ENCODE results near the gene ARHGEF2. TPM values are rescaled to one million over a fixed set of nuclear protein-coding genes. Genes with fewer than 3 reads are reported as not detected.
A peak's percentile ranks its signal among the peaks of the same experiment; 100 is the strongest.

Gene ARHGEF2
- total and polyA plus RNA-seq, 9 of the 15 experiments (the other 6 are each of a cell fraction or from before 2014, with no cell fraction given): 7.1 to 162 (median 62.2) TPM

DNA sequence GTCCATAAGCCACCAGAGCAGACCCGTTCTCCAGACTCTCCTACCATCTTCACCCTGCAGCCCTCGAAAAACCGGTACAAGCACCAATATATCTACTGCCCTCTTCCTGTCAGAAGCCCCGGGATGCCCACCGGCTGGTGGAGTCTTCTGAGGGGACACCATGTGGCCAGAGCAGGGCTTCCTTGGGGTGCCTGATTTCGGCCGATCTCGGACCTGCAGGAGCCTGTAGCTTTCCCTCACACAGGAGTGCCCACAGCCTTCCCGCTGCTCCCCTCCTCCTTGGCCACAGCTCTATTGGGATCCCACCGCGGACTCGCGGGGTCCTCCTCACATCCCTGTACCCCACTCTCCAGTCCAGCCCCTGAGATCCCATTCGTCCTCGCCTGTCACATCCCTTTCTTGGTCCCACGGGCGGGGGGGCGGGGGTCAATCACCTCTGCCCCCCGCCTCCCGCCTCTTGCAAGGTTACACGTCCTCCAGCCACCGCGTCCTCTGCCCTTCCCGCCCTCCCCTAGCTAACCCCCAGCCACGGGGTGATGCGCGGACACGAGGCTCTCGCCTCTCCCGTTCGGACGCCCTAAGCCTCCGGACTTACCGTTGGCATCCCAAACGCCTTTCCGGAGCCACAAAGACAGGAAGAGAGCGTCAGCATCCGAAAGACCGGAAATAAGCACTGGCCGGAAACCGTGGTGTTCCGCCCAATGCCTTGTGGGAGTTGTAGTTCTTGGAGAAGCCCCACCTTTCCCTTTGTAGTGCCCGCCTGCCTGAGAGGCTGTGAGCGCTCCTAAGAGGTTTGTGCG, 42.1 kb upstream of the ARHGEF2 start, which contains the start of gene SSR2 (continued):
- no peak for TF ChIP-seq TSHZ1 (CRISPR knock-in tag; IDR thresholded peaks at IDR 0.05)
- TF ChIP-seq ZZZ3 (IDR thresholded peaks at IDR 0.05): no peak
- no peak for TF ChIP-seq HDAC6 (IDR thresholded peaks at IDR 0.05; ENCODE audit: low read depth, low read length)
- 0 out of 2 replicates have a peak, but pooled peaks have one; percentile 15 for TF ChIP-seq ZBTB9 (CRISPR knock-in tag; IDR thresholded peaks at IDR 0.05)
- no peak for TF ChIP-seq FOXA3 (CRISPR knock-in tag; conservative IDR thresholded peaks at IDR 0.05 in 1 of 2, IDR thresholded peaks at IDR 0.05 in 1 of 2)
- no peak for TF ChIP-seq CEBPG (CRISPR knock-in tag; IDR thresholded peaks at IDR 0.05)
- no peak for TF ChIP-seq CEBPG (tag; conservative IDR thresholded peaks at IDR 0.05 in 1 of 2, IDR thresholded peaks at IDR 0.05 in 1 of 2)
- TF ChIP-seq NCOA2 (IDR thresholded peaks at IDR 0.05; ENCODE audit: partially characterized antibody in 2 of 2): no peak
- TF ChIP-seq, protein P1, sequence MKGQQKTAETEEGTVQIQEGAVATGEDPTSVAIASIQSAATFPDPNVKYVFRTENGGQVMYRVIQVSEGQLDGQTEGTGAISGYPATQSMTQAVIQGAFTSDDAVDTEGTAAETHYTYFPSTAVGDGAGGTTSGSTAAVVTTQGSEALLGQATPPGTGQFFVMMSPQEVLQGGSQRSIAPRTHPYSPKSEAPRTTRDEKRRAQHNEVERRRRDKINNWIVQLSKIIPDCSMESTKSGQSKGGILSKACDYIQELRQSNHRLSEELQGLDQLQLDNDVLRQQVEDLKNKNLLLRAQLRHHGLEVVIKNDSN (CRISPR knock-in tag; IDR thresholded peaks at IDR 0.05): no peak
- TF ChIP-seq KAT2B (IDR thresholded peaks at IDR 0.05; ENCODE audit: low read depth, low read length): no peak
- TF ChIP-seq, protein P2, sequence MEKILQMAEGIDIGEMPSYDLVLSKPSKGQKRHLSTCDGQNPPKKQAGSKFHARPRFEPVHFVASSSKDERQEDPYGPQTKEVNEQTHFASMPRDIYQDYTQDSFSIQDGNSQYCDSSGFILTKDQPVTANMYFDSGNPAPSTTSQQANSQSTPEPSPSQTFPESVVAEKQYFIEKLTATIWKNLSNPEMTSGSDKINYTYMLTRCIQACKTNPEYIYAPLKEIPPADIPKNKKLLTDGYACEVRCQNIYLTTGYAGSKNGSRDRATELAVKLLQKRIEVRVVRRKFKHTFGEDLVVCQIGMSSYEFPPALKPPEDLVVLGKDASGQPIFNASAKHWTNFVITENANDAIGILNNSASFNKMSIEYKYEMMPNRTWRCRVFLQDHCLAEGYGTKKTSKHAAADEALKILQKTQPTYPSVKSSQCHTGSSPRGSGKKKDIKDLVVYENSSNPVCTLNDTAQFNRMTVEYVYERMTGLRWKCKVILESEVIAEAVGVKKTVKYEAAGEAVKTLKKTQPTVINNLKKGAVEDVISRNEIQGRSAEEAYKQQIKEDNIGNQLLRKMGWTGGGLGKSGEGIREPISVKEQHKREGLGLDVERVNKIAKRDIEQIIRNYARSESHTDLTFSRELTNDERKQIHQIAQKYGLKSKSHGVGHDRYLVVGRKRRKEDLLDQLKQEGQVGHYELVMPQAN (IDR thresholded peaks at IDR 0.05; ENCODE audit: borderline replicate concordance): no peak
- TF ChIP-seq POLR2AphosphoS5 (IDR thresholded peaks at IDR 0.05; ENCODE audit: control insufficient read depth, insufficient read depth, low read depth, low read length): peak; percentile 88
- no peak for TF ChIP-seq HEY1 (CRISPR knock-in tag; IDR thresholded peaks at IDR 0.05; ENCODE audit: borderline replicate concordance)
- no peak for TF ChIP-seq ZBTB2 (IDR thresholded peaks at IDR 0.05)
- TF ChIP-seq SAFB2 (IDR thresholded peaks at IDR 0.05; ENCODE audit: borderline replicate concordance, low read depth, low read length, severe bottlenecking): no peak
- no peak for TF ChIP-seq SLC30A9 (CRISPR knock-in tag; IDR thresholded peaks at IDR 0.05)
- TF ChIP-seq PHF20 (IDR thresholded peaks at IDR 0.05; ENCODE audit: partially characterized antibody): peak; percentile 14

Data from K562 (cell line).